HG03045 (cell line): Measurements from ENCODE around the gene PODN.

Source experiments
- ATAC-seq: cut with Tn5 transposase; IDR thresholded peaks from one replicate; pipeline ENCODE4 v1.9.1; 2021; ENCODE audit warnings: mild to moderate bottlenecking, moderate library complexity; ENCODE audit not compliant: unreplicated experiment

Gene PODN

GRCh38 chr1:53074313-53075154 lies 12.5 kb downstream of the PODN start:
- ATAC-seq, result no peak

DNA sequence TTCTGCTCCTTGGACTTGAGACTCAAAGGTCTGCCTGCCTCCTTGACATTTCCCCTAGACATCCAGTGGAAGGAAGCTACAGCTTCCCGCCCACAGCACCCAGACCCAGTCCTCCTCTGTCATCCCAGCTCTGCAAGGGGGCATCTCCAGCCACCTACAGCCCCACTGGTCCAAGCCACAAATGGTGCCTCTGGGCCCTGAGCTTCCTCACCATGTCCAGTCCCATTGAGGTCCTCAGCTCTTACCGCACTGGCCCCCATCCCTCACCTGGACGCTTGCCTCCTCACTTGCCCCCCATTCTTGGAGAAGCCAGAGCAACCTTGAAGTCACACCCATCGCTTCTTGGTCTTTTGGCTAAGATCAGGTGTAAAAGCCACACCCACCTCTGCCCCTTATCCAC lies 13.2 kb downstream of the PODN start:
- no peak for ATAC-seq

DNA sequence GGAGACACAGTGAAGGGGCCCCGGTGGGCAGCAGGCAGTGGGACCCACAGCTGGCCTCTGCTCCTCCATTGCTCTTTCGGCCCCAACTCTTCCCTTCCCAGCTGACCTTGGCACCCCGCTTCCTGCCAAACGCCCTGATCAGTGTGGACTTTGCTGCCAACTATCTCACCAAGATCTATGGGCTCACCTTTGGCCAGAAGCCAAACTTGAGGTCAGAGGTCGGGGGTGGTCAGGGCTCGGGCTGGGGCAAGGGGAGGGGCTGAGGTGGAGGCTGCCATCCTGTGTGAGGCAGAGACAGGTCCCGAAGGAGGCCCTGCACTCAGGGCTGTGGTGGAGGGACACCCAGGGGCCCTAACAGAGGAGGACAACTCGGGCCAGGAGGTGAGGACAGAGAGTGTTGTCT lies 13.7 kb downstream of the PODN start:
- no peak for ATAC-seq

GRCh38 chr1:53076165-53076564 lies 14.2 kb downstream of the PODN start:
- no peak for ATAC-seq

GRCh38 chr1:53076721-53077598 lies 14.9 kb downstream of the PODN start:
- ATAC-seq, result no peak

DNA sequence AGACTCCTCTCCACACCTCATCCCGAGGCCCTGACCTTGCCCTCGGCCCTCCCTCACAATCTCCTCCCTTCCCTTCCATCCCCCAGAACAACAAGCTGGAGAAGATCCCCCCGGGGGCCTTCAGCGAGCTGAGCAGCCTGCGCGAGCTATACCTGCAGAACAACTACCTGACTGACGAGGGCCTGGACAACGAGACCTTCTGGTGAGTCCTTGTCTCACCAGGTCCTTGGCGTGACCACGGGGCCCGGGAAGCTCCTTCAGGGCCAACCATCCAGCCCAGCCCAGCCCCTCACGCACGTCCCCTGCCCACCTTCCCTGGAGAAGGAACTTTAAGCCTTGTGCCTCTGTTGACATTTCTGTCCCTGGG lies 15.6 kb downstream of the PODN start:
- ATAC-seq, result no peak

DNA sequence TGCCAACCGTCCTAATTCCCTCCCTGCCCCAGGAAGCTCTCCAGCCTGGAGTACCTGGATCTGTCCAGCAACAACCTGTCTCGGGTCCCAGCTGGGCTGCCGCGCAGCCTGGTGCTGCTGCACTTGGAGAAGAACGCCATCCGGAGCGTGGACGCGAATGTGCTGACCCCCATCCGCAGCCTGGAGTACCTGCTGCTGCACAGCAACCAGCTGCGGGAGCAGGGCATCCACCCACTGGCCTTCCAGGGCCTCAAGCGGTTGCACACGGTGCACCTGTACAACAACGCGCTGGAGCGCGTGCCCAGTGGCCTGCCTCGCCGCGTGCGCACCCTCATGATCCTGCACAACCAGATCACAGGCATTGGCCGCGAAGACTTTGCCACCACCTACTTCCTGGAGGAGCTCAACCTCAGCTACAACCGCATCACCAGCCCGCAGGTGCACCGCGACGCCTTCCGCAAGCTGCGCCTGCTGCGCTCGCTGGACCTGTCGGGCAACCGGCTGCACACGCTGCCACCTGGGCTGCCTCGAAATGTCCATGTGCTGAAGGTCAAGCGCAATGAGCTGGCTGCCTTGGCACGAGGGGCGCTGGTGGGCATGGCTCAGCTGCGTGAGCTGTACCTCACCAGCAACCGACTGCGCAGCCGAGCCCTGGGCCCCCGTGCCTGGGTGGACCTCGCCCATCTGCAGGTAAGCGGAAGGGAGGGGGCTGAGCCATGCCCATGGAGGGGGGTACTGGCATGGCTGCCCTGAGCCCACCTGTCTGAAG lies 16.5 kb downstream of the PODN start:
- no peak for ATAC-seq

GRCh38 chr1:53079251-53079650 lies 17.2 kb downstream of the PODN start:
- ATAC-seq, result no peak

DNA sequence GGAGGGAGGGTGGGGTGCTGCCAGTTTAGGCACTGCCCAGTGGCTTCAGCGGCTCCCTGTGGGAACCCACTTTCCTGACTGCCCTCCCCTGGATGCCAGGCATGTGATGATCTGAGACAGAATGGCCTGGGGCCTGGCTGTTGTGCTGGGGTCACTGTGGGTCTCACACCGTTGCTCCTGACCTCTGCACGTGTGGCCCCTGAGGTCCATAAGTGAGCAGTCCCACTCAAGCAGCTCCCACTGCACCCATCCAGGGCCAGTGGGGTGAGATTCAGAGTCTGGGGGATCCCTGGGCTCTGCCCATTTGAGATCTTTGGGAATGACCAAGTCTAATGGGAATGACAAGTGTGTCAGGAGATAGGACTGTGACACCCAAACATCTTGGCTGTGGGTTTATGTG lies 18.0 kb downstream of the PODN start:
- ATAC-seq, result no peak

- no peak for ATAC-seq
Measured at GRCh38 chr1:53080769-53081168, 18.8 kb downstream of the PODN start.

- no peak for ATAC-seq
Measured at GRCh38 chr1:53081384-53082066, 19.5 kb downstream of the PODN start.

GRCh38 chr1:53082826-53083455 lies 20.9 kb downstream of the PODN start:
- no peak for ATAC-seq

DNA sequence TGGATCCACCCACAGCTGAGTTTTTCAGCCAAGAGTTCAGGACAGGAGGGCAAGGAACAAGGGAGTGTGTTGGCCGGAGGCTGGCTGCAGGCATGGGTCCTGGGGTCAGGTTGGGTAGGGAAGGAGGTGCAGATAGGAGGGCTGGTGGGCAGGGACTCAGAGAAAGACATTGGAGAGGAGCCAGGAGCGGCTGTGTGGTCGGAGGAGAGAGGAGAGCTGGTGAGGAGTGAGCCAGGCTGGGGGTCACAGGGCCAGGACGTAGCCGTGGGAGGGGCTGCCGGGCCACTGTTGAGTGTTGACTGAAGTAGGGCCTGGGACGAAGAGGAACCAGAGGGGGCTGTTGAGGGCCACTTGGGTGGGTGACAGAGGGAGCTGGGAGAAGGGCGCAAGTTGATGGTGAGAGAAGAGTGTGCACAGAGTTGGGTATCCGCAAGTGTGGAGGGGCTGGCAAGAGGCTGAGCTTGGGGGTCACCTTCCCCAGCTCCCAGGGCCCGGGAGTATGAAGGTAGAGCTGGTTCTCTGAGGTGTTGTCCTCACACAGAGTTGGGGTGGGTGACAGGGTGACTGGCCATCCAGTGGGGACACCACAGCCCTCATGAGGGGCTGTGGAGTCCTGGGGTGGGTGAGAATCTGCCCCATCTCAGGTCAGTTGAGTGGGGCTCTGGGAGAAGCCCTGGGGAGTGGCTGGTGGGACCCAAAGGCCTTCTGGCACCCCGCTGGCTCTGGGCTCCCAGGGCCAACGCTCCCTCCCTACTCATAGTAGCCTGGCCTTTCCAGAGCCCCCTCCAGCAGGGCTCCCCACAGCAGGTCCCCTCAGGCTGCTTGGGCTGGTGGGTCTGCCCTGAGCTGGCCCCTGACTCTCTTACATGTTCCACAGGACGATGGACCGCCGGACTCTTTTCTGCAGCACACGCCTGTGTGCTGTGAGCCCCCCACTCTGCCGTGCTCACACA lies 21.9 kb downstream of the PODN start:
- no peak for ATAC-seq

DNA sequence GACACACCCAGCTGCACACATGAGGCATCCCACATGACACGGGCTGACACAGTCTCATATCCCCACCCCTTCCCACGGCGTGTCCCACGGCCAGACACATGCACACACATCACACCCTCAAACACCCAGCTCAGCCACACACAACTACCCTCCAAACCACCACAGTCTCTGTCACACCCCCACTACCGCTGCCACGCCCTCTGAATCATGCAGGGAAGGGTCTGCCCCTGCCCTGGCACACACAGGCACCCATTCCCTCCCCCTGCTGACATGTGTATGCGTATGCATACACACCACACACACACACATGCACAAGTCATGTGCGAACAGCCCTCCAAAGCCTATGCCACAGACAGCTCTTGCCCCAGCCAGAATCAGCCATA lies 22.6 kb downstream of the PODN start:
- ATAC-seq, result no peak

- ATAC-seq, result no peak
Measured at GRCh38 chr1:53085405-53085804, 23.4 kb downstream of the PODN start.

DNA sequence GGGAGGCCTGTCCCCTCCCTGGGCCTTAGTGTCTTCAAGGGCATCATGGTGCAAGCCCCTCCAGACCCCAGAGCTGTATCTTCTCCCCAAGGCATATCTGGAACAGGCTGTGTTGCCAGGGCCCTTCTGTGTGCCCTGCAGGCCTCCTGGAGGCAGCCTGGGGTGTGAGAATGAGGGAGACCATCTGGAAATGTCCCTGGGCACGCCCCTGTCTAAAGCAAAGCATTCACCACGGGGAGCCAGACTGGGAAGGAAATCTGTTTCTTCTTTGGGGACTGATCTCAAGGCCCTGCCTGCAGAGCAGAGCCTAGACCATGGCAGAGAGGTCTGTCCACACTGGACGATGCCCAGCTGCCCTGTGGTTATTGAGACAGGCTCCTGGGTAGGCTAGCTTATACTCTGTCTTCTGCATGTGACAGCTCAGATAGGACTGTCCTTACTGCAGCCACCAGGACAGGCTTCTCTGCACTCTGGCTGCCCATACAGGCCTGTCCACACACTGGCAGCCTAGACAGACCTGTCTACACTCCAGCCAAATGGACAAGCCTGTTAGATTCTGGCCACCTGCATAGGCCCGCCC lies 24.6 kb downstream of the PODN start:
- ATAC-seq, result no peak

GRCh38 chr1:53087332-53088285 lies 25.6 kb downstream of the PODN start:
- no peak for ATAC-seq
